HG02970 (cell line): ENCODE measurements around the gene SND1.

Source experiments
- ATAC-seq: cut with Tn5 transposase; IDR thresholded peaks from one replicate; pipeline ENCODE4 v1.9.1; 2021; ENCODE audit warnings: mild to moderate bottlenecking, moderate library complexity, moderate number of reproducible peaks; ENCODE audit not compliant: unreplicated experiment, low FRiP score

The SND1 gene

GRCh38 chr7:127682140-127682539 lies 30.1 kb downstream of the SND1 start:
- ATAC-seq, result no peak

GRCh38 chr7:127683776-127684681 lies 32.0 kb downstream of the SND1 start:
- peak; percentile 61 for ATAC-seq

- ATAC-seq, result no peak
These were observed 37.3 kb downstream of the SND1 start for GRCh38 chr7:127689194-127689772.

- no peak for ATAC-seq
These were observed 38.3 kb downstream of the SND1 start for GRCh38 chr7:127690337-127690736.

GRCh38 chr7:127690806-127691205 lies 38.8 kb downstream of the SND1 start:
- no peak for ATAC-seq

- no peak for ATAC-seq
These were observed 40.2 kb downstream of the SND1 start for GRCh38 chr7:127692200-127692599.

GRCh38 chr7:127699853-127700252 lies 47.9 kb downstream of the SND1 start:
- ATAC-seq, result no peak

- ATAC-seq, result no peak
These were observed 50.2 kb downstream of the SND1 start for GRCh38 chr7:127702052-127702652.

- ATAC-seq, result no peak
These were observed 50.9 kb downstream of the SND1 start for GRCh38 chr7:127702938-127703337.

- ATAC-seq, result no peak
These were observed 52.2 kb downstream of the SND1 start for GRCh38 chr7:127704211-127704610.

- ATAC-seq, result no peak
These were observed 53.5 kb downstream of the SND1 start for GRCh38 chr7:127705461-127705959.

GRCh38 chr7:127706766-127707165 lies 54.8 kb downstream of the SND1 start:
- no peak for ATAC-seq

- no peak for ATAC-seq
These were observed 56.2 kb downstream of the SND1 start for GRCh38 chr7:127708201-127708600.

GRCh38 chr7:127708788-127709187 lies 56.8 kb downstream of the SND1 start:
- no peak for ATAC-seq

- ATAC-seq, result no peak
These were observed 58.6 kb downstream of the SND1 start for GRCh38 chr7:127710635-127711034.

GRCh38 chr7:127711872-127712271 lies 59.9 kb downstream of the SND1 start:
- ATAC-seq, result no peak

GRCh38 chr7:127713006-127713405 lies 61.0 kb downstream of the SND1 start:
- no peak for ATAC-seq

- no peak for ATAC-seq
These were observed 61.8 kb downstream of the SND1 start for GRCh38 chr7:127713758-127714157.

- no peak for ATAC-seq
These were observed 63.3 kb downstream of the SND1 start for GRCh38 chr7:127715272-127715671.

- no peak for ATAC-seq
These were observed 63.9 kb downstream of the SND1 start for GRCh38 chr7:127715901-127716300.
